ENCODE measurements around the gene CLTCL1.
"Not testable (repeated sequence)": the region's sequence is repeated elsewhere in the genome, so short reads cannot be mapped to it uniquely, and the experiment has no call there.

The CLTCL1 gene

DNA sequence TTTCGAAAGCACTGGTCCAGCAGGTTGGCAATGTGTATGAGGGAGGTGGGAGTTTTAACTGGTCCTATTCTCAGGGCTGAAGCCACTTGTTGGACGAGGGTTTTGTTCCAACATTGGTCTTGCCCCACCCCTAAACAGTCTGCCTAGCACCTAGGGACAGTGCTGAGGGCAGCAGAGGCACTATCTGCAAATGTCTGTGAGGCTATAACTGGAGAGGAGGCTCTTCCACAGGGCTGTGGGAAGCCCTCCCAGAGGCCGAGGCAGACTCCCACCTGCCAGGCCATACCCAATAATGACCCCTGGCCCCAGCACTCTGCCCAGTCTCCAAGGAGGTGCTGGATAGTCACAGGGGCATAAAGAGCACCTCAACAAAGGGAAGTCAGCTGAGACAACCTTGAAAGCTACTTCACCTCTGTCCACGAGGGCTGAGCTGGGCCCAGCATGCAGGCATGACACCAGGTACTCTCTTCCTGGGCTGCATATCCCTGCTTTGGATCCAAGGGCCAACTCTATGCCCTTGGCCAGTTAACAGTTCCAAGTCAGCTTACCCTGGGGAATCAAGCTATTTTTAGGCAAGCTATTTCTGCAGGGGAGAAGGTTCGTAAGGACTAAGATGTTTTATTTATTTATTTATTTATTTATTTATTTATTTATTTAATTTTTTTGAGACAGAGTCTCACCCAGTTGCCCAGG is 72.8 kb downstream of the CLTCL1 start:
- DNase-seq (ENCODE audit: low spot score): no peak

DNA sequence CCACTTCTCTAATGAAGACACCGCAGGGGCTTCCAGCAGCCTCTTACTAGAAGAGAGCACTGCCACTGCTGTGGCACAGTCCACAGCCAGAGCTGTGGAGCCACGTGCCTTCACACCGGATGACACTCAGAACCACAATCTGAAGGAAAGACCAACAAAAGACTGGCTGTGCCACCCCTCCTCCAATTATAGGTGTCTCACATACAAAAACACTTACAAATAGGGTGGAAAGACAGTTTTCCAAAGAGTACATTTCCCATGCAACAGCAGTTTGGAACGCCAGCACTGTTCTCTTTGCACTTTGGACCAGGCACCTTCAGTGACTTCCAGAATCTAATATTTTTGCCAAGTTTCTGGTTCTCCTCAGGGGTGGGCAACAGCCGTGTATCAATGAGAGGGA is 74.9 kb downstream of the CLTCL1 start:
- DNase-seq (ENCODE audit: low spot score): no peak

DNA sequence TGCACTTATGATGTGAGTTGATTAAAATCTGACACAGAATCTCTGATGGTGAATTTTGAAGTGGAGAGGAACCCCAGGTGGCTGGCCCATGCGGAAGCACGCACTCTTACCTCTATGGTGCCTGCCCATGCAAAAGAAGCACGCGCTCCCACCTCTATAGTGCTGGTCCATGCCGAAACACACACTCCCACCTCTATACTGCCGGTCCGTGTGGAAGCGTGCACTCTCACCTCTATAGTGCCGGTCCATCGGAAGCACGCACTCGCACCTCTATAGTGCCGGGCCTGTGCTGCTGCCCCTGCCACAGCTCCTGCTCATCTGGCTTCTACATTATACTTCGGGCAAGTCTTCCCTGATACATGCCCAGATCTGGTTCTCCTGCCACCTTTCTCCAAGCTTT is 76.2 kb downstream of the CLTCL1 start:
- no peak for DNase-seq (ENCODE audit: low spot score)

DNA sequence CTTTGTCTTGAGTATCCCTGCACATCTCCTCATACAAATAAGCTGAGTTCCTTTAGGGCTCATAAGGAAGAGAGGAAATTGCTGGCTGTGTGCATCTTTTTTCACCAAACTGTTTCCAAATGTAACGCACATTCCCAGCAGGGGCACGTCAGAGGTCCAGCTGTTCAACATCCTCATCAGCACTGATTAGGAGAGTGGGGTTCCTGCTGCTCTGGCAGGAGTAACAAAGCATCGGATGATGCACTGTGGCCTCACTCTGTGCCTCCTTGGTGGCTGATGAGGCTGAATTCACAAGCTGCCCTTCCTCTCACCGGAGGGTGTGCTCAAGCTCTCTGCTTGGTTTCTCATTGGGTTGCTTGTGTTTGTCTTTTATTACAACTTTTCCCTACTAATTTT is 77.4 kb downstream of the CLTCL1 start:
- DNase-seq (ENCODE audit: low spot score): no peak

DNA sequence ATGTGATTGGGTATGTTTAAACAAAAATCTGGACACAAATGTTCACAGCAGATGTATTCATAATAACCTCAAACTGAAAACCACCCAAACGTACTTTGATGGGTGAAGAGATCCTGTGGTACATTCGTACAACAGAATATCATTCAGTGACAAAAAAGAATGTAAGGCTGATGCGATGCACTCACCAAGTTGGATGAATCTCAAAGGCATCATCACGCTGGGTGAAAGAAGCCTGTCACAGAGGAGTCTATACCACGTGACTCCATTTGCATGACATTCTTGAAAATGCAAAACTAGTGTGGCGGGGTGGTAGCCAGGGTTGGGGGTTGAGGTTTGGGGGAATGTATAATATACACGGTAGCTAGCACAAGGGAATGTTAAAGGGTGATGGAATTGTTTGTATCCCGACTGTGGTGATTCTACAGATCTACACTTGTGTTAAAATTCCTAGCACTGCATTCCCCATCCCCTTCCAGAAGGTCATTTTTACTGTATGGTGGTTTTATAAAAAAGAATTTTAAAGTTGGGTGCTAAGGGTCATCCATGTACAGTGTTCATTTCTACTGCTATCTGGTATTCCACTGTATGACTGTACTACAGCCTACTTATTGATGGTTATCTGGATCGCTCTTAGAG is 78.0 kb downstream of the CLTCL1 start:
- no peak for DNase-seq (ENCODE audit: low spot score)

DNA sequence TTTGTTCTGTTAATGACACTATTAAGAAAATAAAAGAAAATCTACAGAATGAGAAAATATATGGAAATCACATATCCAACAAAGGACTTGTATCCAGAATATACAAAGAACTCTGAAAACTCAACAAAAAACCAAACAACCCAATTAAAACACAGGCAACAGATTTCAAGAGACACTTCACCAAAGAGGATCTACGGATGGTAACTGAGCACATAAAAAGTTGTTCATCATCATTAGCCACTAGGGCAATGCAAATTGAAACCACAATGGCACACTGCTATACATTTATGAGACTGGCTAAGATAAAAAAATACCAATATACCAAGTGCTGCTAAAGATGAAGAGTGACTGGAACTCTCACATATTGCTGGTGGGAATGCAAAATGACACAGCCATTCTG is 78.5 kb downstream of the CLTCL1 start:
- DNase-seq (ENCODE audit: low spot score): no peak

DNA sequence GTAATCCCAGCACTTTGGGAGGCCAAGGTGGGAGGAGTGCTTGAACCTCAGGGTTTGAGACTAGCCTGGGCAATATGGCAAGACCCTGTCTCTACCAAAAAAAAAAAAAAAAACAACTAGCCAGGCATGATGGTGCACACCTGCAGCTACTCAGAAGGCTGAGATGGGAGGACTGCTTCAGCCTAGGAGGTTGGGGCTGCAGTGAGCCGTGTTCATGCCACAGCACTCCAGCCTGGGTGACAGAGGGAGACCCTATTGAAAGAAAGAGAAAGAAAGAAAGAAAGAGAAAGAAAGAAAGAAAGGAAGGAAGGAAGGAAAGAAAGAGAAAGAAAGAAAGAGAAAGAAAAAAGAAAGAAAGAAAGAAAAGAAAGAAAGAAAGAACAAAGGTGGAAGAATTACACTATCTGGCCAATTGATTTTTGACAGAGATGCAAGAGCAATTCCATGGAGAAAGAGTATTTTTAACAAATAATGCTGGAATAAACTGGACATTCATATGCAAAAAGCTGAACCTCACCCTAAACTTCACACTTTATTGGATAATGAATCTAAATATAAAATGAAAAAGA is 79.1 kb downstream of the CLTCL1 start:
- no peak for DNase-seq (ENCODE audit: low spot score)

DNA sequence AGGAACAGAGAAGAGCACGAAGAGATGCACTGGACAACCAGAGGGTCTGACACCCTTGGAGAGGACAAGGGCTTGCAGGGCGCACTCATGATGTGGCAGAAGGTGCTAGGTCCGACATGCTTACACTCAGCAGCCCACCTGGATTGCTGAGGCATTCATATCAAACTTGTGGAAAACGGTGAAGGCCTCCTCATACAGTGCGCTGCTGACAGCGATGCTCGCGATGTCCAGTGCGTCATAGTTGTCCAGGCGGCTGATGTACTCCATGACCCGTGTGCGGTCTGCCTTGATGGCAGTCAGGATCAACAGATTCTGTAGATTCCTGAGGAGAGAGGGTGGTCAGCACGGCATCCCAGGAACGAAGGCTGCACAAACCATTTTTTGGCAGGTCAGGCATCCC is 81.3 kb downstream of the CLTCL1 start:
- no peak for DNase-seq (ENCODE audit: low spot score)

DNA sequence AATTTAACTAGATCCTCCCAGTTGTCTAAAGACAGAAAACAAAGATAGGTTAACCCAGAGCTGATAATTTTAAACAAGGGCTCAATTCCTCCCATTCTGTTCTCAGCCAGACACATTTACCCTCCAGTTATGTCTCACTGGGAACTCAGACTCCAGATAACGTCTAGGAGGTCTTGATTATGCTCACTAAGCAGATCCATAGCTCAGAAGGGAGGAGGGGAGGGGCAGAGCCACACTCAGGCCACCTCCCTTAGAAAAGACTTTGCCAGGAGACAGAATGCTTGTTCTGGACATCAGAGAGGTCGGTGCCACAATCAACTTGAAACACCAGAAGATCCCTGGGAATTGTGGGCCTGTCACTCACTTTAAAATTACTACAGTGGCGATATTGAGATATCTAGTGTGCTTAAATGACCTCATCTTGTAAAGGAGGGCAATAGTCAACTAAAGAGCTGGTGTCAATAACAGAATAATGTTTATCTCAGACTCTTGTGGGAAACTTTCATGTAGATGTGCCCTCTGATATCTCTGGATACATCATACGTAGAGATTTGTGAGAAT is 83.2 kb downstream of the CLTCL1 start:
- DNase-seq (ENCODE audit: low spot score): no peak

DNA sequence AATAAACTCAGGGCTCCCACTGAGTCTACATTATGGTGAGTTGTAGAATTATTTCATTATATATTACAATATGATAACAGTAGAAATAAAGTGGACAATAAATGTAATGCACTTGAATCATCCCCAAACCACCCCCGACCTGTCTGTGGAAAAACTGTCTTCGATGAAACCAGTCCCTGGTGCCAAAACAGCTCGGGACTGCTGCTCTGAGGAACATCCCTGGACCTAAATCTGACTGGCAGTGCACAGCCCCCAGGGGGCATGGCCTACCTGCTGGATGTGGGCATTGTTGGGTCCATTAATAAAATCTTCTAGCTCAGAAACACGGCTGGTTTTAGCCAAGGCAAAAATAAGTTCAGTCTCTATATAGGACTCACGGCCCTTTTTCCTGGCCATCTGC is 83.6 kb downstream of the CLTCL1 start:
- no peak for DNase-seq (ENCODE audit: low spot score)

DNA sequence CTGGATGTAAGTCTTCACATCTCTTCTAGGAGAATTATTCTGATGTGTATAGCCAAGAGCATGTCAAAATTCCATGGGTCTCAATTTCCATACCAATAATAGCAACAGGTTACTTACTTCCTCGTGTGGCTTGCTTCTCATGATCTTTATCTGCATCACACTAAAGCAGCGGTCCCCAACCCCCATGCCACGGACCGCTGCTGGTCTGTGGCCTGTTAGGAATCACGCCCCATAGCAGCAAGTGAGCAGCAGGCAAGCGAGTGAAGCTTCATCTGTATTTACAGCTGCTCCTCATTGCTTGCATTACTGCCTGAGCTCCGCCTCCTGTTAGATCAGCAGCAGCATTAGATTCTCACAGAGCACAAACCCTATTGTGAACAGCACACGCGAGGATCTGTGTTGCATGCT is 84.1 kb downstream of the CLTCL1 start:
- no peak for DNase-seq (ENCODE audit: low spot score)

DNA sequence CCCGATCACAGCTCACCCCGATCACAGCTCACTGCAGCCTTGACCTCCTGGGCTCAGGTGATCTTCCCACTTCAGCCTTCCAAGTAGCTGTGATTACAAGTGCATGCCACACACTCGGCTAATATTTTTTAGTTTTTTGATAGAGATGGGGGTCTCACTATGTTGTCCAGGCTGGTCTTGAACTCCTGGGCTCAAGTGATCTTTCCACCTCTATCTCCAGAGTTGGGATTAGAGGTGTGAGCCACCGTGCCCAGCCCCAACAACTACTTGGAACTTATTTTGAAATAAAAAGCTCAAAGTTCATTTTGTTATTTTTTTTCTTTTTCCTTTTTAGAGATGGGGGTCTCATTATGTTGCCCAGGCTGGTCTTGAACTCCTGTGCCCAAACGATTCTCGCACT is 85.2 kb downstream of the CLTCL1 start:
- no peak for DNase-seq (ENCODE audit: low spot score)

DNA sequence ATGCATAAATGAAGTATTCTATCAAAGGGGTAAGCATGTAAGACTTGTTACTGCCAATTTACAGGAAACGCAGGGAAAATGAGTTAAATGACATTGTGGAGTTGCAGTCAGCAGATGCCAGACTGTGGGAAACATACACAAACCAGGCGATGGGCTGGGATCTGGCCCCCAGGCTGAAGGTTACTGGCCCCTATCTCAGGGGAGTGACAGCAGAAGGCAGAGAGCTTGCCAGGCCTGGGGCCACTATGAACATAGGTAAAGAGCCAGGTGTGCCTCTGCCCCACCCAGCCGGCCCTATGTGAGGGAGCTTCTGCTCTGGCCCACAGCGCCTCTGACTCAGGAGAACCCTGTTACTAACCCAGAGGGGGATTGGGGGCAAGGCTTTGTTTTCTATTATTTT is 86.9 kb downstream of the CLTCL1 start:
- DNase-seq (ENCODE audit: low spot score): no peak

DNA sequence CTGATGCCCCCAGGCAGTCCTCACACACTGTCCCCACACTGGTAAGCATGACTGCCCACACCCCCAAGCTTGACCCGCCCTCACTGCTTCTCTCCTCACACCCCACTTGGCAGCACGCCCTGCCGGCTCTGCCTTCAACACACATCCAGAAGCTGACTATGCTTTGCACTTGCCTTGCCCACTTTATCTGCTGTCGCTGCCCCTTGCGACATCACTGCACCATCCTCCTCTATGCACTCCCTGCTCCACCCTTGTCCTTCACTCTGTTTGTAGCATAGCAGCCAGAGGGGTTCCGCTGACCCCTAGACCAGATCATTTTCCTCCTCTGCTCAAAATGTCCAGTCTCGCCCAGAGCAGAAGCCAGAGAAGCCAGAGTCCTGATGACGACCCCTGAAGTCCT is 87.7 kb downstream of the CLTCL1 start:
- no peak for DNase-seq (ENCODE audit: low spot score)

DNA sequence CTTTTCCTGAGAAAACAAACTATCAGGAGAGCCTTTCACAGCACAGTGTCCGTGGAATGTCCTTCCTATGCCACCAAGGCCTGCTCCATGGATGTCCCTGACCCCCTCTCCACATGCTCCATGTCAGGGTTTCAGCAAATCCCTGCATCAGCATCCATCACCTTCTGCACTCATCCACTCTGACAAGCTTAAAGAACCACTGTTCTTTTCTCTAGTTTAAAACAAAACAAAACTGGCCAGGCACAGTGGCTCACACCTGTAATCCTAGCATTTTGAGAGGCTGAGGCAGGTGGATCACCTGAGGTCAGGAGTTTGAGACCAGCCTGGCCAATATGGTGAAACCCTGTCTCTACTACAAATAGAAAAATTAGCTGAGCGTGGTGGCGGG is 88.7 kb downstream of the CLTCL1 start:
- DNase-seq (ENCODE audit: low spot score): not testable (repeated sequence)

DNA sequence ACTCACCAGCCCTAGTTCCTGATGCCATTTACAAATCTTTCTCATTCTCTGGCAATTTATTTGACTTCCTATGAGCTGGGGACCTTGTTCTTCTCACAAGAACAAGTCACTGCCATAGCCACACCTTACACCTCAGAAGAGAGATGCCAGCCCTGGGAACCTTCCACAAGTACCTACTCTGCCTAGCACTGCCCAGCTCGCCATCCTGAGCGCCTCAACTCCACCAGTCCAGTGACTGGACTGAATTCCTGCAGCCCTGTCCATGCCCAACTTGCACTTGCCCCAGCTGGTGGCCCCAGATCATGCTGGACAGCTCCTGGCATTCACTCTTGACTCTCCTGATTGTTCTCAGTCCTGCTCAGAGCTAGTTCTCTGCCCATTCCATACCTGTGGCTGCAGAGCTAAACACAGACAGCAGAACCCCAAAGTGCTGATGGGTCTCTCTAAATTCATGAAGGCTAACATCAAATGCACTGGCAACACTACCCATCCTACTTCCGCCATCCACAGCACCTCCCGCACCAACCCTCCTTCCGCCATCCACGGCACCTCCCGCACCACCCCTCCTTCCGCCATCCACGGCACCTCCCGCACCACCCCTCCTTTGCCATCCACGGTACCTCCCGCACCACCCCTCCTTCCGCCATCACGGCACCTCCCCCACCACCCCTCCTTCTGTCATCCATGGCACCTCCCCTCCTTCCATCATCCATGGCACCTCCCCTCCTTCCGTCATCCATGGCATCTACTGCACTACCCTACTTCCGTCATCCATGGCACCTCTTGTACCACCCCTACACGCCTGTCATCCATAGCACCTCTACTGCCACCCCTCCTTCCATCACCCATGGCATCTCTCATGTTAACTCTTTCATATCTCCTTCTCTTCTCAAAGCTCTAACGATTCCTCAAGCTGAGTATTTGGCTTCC is 89.4 kb downstream of the CLTCL1 start:
- no peak for DNase-seq (ENCODE audit: low spot score)

DNA sequence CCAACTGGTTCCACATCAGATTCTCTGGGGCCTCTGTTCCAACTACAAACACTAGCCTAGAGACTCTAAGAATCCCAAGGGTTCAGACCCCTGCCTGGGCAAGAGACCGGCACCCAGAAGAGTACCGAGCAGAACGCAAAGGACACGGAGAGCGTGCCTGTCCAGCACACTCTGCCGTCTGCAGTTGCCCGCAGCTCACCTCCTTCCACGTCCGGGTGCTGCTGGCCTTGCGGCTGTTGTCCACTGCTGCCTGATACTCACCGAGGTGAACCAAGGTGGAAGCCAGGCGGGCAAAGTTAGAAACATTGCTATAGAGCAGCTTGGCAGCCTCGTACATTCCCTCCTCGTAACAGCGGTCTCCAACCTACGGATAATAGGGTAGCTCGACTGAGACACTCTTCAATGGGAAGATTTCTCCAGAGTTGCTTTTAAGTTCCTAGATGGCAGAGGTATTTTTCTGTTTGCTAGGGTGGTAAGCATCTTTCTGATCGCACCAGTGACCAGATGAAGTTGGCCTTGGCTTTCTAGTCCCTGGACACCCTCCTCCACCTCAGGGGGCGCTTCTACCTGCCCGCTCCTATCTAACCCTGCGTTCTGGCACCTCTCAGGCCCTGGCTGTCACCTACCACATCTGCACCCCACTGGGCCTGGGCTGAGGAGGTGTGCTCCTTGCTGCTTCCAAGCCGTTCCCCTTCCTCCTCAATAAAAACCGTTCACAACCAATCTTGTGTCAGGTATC is 90.2 kb downstream of the CLTCL1 start:
- no peak for DNase-seq (ENCODE audit: low spot score)

DNA sequence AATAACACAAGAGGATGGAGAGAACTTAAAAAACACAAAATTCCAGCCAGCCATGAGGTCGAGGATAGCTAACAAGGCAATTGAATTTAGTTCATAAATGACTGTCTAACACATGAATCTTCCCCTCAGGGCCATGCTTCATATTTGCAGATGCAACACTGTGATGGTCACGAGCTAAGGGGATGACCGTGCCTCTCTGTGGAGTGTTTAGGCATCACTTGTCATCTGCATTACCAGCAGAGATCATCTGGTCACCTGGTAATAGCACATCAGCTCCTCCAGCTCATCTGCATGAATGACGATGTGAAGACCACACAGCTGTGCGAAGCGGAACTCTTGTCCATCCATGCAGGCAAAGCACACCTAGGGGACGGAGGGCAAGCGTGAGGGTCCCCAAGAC is 92.0 kb downstream of the CLTCL1 start:
- DNase-seq (ENCODE audit: low spot score): no peak

DNA sequence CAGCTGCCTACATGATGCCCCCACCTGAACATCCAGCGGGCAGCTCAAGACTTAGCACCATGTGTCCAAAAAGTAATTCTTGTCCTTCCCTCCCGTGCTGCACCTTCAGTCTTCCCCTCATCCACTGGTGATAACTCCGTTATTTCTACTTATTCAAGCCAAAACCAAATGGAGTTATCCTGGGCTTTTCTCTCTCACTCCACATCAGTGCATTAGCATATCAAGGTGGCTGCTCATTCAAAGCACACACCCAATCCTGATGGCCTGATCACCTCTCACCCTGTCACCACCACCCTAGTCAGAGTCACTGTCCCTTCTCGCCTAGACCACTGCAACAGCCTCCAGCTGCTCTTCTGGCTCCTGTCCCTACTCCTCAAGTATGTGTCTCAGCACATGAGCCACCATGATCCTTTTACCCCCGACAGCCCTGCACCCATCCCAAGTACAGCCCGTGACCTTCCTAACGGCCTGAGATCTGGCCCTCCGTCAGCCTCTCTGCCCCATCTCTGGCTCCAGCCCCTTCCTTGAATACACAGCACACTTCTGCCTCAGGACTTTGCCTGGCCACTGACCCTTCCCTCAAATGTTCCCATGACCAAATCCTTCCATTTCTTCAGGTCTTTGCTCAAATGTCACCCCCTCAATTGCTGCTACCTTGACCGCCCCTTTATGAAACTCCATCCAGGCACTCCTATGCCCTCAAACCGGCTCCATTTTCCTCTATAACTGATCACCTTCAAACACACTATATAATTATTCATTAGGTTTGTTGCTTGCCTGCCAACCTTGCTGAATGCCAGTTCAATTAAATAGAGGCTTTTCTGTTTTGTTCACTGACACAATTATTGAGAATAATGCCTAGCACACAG is 93.3 kb downstream of the CLTCL1 start:
- no peak for DNase-seq (ENCODE audit: low spot score)

DNA sequence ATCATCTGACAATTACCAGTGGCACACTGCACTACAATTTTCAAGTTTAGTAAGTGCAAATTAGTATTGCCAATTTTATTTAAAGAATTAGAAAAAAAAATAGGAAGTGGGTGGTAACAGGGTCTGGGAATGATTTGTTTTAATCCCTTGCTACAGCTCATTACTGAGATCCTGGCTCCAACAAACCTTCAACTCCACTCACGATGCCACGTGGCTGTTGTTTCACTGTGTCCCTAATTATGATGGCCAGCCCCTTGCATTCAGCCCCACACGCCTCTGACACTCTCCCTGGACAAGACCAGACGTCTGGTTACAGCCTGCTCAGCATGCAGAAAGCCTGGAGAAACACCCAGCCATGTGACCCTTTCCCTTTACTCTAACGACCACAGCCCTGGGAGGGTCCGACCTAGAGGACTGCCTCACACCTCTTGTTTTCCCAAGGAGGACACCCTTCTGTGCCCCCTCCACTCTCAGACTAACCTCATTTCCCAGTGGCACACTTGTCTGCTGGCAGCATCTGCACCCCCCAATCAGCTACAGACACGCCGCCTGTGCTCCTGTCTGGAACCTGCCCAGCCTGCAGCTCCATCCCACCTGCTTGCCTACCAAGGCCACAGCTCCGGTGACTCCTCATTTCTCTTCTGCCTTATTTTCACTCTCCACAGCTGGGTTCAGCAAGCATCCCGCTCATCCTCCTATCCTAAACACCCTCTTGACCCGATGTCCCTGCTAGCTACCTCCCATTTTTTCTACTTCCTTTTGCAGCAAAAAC is 94.5 kb downstream of the CLTCL1 start:
- DNase-seq (ENCODE audit: low spot score): no peak
